Limb (tissue), 2 donors: ENCODE results near the gene ERC2.

Source experiments
- DNase-seq, 2 donors: peaks; one replicate each; pipeline ENCODE4 v3.0.0-alpha.2; 2016; ENCODE audit errors: extremely low spot score in 2 of 2

ERC2 gene

DNA sequence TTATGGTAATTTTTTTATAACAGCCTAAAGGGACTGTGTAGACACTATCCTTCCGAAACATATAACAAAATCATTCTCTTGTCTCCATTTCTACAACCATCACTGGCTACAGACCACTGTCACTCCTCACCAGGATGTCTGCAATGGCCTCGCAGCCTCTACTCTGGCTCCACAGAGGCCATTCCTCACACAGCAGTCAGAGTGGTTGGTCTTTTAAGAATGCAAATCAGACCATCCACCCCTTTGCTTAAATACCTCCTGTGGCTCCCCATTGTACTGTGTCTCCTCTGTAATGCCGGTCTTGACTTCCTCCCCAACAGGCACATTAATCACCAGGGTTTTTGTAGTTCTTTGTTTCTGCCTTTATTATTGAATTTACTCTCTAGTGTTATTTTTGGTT is 344.8 kb downstream of the ERC2 start:
- no peak for DNase-seq

DNA sequence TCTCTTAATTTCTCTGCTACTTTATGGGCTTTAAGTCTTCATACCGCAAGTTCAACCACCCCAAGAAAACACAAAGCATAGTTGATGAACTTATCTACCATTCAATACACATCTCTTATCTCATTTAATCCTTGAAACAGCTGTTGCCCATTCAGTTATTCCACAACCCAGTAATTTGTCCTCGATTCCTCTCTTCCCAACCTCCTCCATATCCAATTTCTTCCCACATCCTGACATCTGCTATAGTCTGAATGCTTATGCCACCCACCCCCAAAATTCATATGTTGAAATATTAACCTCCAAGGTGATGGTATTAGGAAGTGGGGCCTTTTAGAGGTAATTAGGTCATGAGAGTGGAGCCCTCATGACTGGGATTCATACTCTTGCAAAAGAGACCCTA is 345.4 kb downstream of the ERC2 start:
- no peak for DNase-seq

DNA sequence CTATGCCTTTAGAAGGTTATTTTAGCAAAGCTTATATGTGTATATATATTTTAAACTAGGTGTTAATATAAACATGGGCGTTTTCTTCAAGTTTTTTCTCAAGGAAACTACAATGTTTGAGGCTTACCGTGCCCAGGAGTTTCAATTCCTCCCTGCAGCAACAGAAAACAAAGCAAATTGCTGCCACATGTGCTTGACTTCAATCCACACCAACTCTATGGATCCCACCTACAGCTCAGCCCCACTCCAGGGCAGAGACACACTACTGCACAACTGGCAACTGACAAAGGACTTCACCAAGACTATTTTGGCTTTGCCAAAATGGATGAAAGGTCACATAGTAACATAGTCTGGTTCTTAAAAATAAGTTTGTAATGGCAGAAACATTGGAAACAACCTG is 346.6 kb downstream of the ERC2 start:
- no peak for DNase-seq

DNA sequence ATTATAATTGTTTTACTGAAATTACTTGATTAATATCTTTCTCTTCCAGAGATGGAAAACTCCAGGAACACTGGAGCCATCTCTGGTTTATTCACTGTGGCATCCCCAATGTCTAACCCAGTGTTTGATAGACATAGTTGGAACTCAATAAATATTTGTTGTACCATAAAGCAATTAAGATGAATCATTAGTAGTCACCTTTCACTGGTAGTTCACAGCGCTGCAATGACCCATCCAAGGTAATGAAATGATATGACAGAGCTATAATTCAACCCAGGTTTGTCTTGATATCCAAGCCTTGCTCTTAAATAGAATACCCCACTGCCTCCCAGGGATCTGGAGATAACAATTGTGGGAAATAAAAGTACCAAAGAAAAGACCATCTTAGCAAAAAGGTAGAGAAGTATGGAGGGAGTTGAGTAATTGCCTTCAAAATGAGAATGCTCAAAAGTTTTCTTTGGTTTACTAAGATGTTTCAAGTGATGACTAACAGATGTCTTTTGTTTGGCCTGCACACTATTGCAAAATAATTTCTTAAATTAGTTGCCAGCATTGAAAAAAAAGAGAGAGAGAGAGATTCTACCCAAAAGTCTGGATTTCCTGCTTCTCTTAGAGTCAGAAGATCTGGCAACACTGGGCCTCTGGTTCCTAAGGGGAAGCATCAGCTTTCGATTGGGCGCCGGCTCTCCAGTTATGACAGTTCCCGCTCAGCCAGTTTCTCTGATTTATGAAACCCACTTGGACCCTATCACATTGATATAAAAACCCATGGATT is 348.5 kb downstream of the ERC2 start:
- DNase-seq = no peak

DNA sequence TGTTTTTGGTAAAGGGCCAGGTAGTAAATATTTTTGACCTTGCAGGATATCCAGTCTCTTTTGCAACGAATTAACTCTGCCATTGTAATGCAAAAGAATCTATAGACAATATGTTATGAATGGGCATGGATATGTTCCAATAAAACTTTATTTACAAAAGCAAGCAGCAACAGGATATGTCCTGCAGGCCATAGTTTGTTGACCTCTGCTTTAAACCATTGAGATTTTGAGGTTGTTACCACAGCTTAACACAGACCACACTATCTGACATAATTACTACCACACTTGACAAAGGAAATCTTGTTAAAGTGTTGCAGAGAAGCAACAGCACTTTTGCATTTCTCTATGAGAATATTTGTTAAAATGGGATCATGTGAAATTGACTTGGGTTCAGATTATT is 349.3 kb downstream of the ERC2 start:
- DNase-seq = no peak

DNA sequence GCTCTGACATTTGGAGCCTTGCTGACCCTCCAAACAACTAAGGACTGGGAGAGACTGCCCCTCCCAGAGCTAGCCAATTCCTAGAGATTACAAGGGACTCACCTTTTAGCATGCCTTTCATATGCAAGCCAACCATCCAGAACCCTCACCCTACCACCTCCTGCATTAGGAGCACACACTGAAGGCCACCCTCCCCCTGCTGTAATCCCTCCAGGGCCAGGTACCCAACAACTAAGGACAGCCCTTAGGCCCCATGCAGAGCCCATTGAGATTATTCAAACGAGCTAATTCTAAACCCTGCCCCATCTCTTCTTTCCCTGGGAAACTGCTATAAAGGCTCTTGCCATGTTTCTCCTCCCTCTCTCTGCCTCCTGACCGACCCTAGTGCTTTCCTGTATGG is 352.6 kb downstream of the ERC2 start:
- no peak for DNase-seq

DNA sequence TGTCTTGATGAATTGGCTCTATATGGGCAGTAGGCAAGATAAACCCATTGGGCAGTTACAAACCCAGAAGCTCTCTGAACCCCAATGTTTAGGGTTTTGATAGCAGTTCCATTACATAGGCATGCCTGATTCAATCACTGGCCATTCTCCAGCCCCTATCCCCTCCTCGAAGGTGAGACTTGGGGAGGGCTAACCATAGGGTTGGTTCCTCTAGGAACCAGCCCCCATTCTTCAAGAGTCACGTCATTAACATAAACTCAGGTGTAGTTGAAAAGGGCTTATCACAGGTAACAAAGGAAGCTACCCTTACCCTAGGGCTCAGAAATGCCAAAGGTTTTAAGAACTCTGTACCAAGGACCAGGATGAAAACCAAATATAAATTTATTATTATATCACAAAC is 353.1 kb downstream of the ERC2 start:
- no peak for DNase-seq

DNA sequence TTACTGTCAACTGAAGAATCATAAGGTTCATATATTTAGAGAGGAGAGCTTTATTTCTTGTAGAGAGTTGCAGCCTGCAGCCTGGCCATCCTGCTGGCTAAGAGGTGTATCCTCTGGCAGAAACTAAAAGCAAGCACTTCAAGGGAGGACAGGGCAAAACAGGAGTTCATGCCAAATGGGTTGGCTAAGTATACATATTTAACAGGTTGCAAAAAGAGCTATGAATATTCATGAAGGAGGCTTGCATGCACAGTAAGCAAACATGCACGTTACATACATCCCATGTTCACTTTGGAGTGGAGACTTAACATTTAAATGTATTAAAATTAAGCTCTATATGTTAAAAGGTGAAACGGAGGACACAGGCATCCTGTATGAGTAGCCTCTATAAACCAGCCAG is 354.4 kb downstream of the ERC2 start:
- DNase-seq = no peak

DNA sequence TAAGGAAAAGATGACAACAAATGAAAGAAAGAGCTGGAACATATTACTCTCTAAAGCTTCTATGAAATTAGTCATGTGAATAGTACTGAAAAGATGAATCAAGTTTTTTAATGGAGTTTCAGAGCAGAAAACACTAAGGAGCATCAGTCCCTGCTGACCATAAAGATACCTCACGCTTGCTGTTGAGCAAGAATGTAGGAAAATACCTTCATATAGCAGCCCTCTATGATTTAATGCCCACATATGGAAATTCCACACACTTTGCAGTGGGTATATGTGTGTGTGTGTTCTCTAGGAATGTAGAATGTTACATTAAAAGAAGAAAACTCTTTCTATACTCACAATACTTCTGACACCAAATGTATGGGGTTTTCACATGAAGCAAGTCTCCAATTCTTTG is 355.0 kb downstream of the ERC2 start:
- DNase-seq = no peak

DNA sequence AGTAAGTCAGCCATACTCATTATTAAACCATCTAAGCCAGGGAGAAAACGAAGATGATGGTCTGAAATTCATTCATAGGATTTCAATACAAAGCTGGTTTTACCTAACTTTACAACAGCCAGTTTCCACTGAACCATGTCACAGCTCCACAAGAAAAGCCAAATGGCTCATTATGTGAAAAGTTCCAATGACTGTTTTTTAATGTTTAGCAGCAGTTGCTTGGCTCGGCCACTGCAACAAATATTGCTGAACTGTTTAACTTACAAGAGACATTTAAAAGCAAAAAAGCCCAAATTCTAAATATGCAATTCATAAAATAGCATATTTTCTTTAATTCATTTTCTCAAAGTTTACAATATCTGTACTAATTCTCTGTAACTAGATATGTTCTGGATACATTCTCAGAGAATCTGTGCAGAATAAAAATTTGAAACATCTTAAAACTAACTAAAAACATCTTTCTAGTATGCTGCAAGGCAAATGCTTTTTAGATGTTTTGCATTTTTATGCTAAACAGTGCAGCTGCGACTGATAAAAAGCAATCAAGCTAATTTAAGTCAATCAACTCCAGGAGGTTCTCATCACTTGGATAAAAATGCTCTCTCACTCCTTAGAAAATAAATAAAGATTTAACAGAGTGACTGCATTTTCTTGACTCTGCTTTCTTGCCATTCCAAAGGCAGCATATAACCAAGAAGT is 356.5 kb downstream of the ERC2 start:
- DNase-seq = no peak

DNA sequence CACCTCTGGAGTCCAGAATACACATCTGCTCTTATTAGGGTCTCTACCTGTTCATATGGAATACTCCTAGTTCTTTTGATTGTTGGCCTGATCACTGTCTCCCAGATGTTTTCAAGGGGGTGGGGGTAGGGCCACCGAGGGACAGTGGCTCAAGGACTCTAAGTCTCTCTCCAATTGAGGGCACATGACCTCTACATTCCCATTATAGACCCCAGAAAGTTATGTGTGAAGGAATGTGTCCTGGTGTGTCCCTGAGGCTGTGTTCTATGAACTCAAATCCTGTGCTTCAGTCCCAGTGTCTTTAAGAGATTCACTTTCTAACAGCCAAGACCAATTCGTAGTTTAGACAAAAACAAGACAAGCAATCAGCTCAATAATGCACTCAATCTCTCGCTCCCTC is 357.4 kb downstream of the ERC2 start:
- no peak for DNase-seq

DNA sequence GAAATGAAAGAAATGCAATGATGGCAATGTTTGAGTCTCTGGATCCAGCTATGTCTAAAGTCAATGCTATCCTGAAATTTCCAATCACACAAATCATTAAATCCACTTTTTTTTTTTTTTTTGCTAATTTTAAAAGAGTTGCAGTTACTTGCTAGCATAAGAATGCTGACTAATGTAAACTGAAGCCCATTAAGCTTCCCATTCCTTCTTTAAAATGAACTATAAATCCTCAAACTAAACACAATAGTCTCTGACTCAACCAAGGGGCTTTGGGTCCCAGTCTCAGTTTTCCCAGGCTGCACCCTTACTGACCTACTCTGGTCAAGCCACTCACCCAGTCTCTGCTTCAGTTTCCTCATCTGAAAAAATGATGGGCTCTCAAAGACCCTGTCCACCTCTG is 361.1 kb downstream of the ERC2 start:
- no peak for DNase-seq

DNA sequence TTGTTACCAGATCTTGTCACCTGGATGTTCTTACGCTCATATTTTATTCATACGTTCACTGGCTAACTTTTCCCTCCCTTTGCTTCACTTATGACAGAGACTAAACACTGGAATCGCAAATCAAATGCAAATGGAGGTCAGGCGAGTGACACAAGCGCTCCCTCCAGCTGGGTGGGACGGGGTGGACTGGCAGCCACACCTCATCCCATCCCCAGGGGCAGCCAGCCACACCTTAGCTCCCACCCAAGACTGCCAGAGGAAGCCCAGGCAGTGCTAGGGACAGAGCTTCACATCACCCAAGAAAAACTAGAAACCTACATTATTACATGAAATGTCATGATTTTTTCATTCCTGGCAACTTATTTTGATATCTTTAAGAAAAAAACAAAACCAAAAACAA is 366.2 kb downstream of the ERC2 start:
- DNase-seq = no peak

DNA sequence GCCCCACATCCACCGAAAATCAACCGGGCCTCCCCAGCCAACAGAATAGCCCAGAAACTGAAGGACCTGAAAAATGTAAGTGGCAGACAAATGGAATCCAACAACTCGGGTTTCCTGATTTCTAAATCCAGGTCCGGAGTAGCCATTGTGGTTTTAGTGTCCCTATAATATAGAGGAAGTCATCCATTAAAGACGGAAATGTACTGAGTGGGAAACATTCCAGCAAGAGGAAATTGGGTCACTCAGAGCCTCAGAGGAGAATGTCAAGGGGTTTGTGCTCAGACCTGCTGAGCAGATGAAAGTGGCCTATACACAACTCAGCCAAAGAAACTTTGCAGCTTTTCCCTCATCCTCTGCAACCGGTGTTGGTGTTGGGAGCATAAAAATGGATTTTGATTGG is 366.7 kb downstream of the ERC2 start:
- DNase-seq = no peak

DNA sequence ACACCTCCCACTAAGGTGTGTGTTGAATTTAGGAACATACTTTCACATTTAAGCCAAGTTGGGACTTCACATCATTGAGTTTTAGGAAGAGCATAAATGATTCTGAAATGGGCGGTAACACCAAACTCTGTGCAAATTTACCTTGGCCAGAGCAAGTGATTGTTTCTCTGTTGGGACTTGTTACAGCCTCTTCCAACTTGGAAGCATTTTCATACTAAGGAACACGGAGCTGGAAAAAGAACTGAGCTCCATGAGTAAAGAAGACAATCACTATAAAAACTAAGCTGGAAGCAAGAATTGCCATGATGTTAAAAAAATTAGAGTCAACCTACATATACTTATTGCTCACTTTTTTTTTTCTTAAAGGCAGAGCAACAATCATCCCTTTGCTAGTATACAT is 371.3 kb downstream of the ERC2 start:
- DNase-seq = peak in 1 of 2 donors; percentile 60

DNA sequence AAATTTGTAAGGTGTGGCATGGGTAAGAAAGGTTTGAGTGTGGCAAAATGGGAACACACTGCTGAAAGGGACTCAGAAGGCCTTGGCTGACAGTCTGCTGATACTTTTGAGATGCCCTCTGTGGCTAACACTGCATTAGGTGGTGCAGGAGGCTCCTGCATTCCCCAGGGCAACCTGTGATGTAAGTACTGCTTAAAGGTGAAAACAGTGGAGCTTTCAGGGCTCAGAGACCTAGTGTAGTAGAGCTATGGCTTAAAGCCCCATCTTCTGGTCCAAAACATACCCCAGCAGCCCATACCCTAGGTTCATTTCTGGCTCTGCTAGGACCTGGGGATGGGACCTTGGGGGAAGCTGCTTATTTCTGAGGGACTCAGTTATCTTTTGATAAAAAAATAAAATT is 374.1 kb downstream of the ERC2 start:
- DNase-seq = no peak

DNA sequence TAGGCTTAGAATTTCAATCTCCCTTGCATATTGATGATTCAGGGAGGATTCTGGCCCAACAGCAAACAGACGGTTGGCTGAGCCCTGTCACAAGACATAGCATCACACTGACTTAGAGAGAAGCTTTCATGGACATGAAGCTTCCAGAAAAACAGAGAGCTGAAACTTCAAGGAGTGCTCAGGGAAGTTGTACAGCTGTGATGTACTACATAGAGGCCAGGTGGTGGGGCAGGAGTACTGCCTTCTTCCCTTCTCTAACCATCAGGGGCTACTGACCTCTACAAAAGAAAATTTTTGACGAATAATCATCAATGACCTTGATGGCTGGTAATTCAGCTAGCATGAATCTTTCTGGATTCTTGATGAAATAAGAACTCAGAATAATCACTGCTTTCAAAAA is 378.5 kb downstream of the ERC2 start:
- DNase-seq = no peak

DNA sequence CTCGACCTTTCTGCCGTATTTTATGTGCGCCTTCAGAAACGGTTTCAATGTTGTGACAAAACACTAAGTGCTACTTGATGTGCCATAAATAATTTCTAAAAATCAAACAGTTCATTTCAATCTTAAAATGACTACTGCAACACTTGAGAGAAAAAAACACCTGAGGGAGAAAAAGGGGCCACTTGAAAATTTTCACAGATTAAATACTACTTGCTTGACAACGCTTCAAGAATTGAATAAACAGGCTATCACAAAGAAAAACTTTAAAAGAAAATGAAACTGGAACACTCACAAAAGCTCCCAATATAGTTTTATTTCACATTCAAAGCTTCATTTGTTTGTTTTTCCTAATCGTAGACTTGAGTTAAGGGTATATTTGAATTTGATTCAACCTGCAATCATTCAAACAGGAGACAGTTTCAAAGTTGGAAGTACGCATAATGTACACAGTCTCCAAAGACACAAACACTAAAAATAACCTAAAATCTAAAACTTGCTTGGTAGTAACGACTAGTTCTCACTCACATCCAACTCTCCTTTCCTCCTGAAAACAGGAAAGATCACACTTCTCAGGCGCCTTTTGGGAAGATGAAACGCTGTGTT is 380.7 kb downstream of the ERC2 start:
- DNase-seq = peak in 1 of 2 donors; percentile 6

DNA sequence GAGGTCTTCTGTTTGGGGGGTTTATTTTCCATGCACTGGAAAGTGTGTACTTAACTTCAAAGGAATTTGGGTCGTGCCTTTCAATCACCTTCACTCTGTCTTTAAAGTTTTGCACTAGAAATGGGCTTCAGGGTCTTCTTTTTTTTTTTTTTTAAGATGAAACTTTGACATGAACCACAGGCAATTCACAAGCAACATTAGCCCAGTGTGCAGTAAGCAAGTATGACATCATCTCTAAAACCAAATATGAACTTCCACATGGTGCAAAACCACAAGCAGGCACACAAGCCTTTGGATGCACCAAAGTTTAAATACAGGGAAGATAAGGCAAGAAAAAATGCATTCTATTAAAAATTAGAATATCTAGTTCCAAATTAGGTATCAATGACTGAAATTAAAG is 381.9 kb downstream of the ERC2 start:
- no peak for DNase-seq

DNA sequence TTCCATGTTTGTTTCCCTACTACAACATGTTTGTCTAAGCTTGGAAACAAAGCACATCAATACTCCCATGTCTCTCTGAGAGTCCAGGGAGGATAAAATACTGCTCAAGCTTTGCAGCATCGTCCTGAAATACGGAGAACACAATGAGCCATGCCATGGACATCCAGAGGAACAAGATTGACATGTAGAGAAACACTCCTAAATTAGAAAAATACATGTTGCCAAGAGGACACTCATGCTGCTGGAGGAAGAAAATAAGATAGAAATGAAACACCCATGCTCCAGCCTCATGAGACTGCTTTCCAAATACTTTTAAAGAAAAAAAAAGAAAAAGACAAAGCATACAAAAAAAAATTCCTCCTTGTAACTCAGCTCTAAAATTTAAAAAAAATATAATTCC is 387.0 kb downstream of the ERC2 start:
- DNase-seq = no peak

DNA sequence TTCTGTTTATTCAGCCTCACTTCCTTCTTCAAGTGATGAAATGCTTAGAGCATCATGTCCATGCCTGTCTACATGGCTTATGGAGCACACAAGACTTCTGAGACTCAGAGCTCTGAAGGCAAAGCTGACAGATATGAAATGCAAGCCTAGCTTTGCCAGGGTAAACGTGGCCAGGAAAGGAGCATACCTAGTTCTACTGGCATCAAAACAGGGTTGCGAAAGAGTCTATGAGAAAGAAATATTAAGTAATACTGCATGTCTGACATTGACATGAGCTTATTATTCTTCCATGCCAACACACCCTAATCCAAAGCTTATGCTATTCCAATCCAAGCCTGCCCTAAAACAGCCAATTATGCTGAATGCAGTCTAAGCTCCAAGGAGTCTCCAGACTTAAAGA is 391.5 kb downstream of the ERC2 start:
- no peak for DNase-seq

DNA sequence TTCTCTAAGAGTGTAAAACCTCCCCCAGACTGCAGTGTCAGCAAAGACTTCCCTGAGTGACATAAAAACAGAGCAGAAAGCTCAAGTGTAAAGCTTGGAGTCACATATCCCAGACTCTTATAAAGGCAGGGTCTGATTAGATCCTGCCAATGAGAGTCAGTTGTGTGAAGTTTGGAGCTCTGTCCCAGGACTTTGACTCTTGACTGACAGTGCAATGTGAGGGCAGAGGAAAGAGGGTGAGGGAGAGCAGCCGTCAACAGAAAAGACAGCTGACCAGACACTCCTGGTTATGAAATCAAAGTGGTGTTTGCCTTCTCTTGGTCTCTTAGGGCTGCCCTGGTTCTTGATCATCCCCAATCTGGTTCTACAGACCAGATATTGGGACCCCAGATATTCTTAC is 393.2 kb downstream of the ERC2 start:
- no peak for DNase-seq

DNA sequence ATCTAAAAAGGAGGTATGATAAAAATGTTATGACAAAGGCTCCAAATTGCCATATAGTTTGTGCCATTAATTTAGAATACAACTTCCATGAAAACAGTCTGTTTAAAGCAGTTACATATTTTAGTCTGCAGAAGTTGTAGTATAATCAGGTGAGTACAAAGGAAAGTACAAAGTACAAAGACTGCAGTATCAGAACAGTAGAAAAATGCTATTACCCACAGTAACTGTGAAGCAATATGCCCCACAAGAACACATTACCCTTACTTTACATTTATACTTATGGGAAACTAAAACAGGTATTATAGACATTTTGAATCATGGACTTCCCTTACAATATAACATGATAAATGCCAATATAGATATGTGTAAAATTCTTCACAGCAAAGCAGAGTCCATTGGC is 398.5 kb downstream of the ERC2 start:
- DNase-seq = no peak
